Mucosa of rectum (tissue), 2 donors: ENCODE data around the gene RASGRP1.

Source experiments
- H3K27ac ChIP-seq, 2 donors: one replicate each; pipeline ENCODE4 v1.7.0; 2013; ENCODE audit warnings: inconsistent platforms in 2 of 2, low read depth in 2 of 2, low read length in 2 of 2
- H3K27me3 ChIP-seq, 2 donors: one replicate each; pipeline ENCODE4 v1.7.0; 2013; ENCODE audit warnings: low read length in 2 of 2; ENCODE audit not compliant: control insufficient read depth in 2 of 2, insufficient read depth in 2 of 2
- H3K36me3 ChIP-seq, 2 donors: one replicate each; pipeline ENCODE4 v1.7.0; 2013; ENCODE audit warnings: low read length in 2 of 2; ENCODE audit not compliant: control insufficient read depth in 2 of 2, insufficient read depth in 2 of 2
- H3K4me1 ChIP-seq, 2 donors: one replicate each; pipeline ENCODE4 v1.7.0; 2013; ENCODE audit warnings: low read length in 2 of 2, mild to moderate bottlenecking in 1 of 2; ENCODE audit not compliant: control insufficient read depth in 2 of 2, insufficient read depth in 2 of 2
- H3K4me3 ChIP-seq, 2 donors: one replicate each; pipeline ENCODE4 v1.7.0; 2013; ENCODE audit warnings: low read length in 2 of 2
- H3K9ac ChIP-seq, 2 donors: one replicate each; pipeline ENCODE4 v1.7.0; 2013; ENCODE audit warnings: low read length in 2 of 2, low read depth in 1 of 2, mild to moderate bottlenecking in 1 of 2
- H3K9me3 ChIP-seq, 2 donors: one replicate each; pipeline ENCODE4 v1.7.0; 2013; ENCODE audit warnings: low read length in 2 of 2; ENCODE audit not compliant: control insufficient read depth in 2 of 2
- donor health status: healthy.
- donor health status: Normal muscosa, but diverticular disease.

RASGRP1 gene

DNA sequence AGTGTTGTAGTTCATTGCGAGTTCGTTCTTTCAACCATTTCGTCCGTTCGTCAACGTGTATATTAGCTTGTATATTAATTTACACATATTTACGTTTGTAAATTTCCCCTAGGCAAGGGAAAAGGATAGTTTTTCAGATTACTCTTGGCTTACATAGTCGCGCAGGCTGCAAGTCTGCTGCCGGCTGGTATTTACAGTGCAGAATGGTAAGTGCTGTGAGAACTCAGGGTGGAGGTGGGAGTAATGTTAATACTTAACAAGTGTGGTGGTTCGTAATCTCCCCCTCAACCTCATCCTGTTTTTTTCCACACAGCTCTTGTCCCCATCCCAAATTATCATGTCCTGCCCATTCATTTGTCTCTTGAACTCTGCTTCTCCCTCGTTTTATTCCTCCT, 109.9 kb downstream of the RASGRP1 start:
- Histone ChIP-seq H3K9me3 (no peaks in the 10 kb centered on the region), H3K27me3 (no peaks in the 10 kb centered on the region), H3K36me3 (no peaks in the 10 kb centered on the region), H3K9ac (peak overlapping the region; percentile 86 to 94), H3K4me3 (peak overlapping the region; percentile 96 to 99), H3K4me1 (peaks cover 8 to 14% of the 10 kb centered on the region in 2 donors), H3K27ac (peak overlapping the region; percentile 83 to 91)

DNA sequence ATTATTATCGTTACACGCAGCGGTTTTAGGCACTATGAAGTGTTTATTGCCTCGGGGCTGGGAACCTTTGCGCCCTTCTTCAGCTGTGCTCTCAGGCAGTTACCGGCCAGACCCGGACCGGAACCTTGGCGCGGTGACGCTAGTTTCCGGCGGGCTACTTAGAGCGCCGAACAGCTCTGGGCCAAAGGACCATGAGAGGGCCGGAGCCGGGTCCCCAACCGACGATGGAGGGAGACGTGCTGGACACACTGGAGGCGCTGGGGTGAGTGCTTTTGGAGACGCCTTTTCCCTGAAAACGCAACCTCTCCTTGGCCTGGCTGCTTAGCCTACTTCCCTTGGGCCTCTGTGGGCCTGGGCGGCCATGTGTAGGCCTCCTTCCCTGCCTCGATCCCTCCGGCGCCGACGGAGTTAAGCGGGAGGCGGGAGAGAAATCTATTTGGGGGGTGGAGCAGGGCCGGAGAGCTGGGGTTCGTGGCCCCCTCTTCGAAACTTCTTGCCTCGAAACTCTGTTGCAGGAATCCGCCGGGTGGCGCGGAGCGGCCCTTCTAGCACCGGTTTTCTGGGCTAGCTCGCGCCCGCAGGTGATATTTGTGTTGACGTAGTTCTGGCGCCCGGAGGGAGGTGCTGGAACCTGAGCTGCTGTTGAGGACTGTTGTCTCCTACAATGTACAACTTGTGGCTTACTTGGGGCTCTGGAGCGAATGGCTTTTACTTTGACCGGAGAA, 110.5 kb downstream of the RASGRP1 start, which contains the start of gene FAM98B:
Gene FAM98B, plus strand, starts transcription at position 157 of the 725 bp plus-strand sequence. Its CDS starts 35 bp downstream, at position 192.
- no peaks in the 10 kb centered on the region for H3K9me3 ChIP-seq
- no peaks in the 10 kb centered on the region for H3K27me3 ChIP-seq
- peak within 1 kb of the TSS; percentile 83 to 91 for H3K27ac ChIP-seq
- H3K9ac ChIP-seq = peak within 1 kb of the TSS; percentile 86 to 94
- peak within 1 kb of the TSS; percentile 96 to 99 for H3K4me3 ChIP-seq
- no peaks in the 10 kb centered on the region for H3K36me3 ChIP-seq
- H3K4me1 ChIP-seq = peaks cover 8 to 14% of the 10 kb centered on the region in 2 donors

DNA sequence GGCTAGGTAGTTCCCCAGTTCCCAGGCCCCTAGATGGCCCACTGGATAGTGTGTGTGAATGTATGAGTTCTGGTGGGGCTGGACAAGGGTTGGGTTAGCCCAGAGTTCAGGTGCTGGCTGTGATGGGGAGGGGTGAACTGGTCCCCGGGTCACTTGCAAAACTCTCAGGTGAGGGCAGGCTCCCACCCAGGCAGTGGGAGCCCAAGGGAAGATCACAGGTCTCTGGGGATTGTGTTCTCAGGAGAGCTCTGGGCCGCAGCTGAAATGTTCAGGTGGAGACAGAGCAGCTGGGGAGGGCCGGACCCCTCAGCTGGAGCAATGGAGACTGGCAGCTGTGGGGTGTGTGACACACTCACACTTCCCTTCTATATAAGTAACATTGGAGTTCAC, 123.5 kb downstream of the RASGRP1 start:
- Histone ChIP-seq H3K9me3 (no peaks in the 10 kb centered on the region), H3K4me3 (no peak overlapping the region), H3K27me3 (no peaks in the 10 kb centered on the region), H3K27ac (no peak overlapping the region), H3K36me3 (no peaks in the 10 kb centered on the region), H3K4me1 (peaks cover 0 to 6% of the 10 kb centered on the region in 2 donors), H3K9ac (no peak overlapping the region)

DNA sequence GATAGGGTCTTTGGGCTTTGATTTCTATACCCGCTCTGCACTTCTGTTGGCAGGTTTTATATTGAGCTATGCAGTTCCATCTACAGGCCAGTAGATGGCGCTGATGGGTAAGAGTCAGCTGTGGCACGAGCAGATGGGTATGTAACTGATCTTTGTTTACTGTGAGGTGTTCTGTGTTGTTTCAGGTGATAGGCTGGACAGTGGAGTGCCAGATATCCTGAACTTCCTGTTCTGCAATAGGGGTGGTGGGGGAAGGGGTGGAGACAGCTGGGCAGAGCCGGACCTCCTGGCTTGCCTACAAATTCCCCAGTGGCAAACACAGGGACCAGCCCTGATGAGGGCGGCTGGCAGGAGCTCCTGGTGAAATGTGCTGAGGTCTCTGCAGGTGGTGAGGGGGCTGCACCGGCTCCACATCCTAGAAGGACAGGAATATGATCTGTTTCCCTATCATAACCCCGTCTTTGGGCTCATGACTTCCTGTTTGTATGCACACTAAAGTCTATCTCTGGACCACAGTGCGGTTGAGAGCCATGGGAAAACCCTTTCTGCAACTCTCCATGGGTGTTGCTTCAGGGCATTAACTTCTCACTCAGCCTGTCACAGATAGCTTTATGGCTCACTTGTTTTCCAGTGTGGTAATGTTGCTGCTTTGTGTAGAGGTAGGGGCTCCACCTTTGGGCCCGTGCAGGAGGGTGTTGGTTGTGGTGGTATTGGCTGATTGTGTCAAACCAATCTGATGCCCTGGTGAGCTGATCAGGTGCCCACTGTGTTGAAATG, 124.1 kb downstream of the RASGRP1 start:
- Histone ChIP-seq H3K9ac (no peak overlapping the region), H3K27me3 (no peaks in the 10 kb centered on the region), H3K9me3 (no peaks in the 10 kb centered on the region), H3K36me3 (no peaks in the 10 kb centered on the region), H3K27ac (no peak overlapping the region), H3K4me3 (no peak overlapping the region), H3K4me1 (peaks cover 0 to 6% of the 10 kb centered on the region in 2 donors)
